Mononuclear cell (primary cell): ENCODE data around the gene IGLON5. TPM values are rescaled to one million over a fixed set of nuclear protein-coding genes. Genes with fewer than 3 reads are reported as not detected.

Experiments
- H3K27me3 ChIP-seq: 2 replicates; pipeline ENCODE4 v1.6.0; 2011; ENCODE audit warnings: low read length, control low read depth; ENCODE audit not compliant: insufficient read depth
- H3K4me1 ChIP-seq: 2 replicates; pipeline ENCODE4 v1.5.1; 2011; ENCODE audit warnings: mild to moderate bottlenecking, low read length, control low read depth; ENCODE audit not compliant: insufficient read depth
- H3K4me3 ChIP-seq: 2 replicates; pipeline ENCODE4 v1.5.1; 2011; ENCODE audit warnings: mild to moderate bottlenecking, low read length, moderate library complexity
- H3K9me3 ChIP-seq: 2 replicates; pipeline ENCODE4 v1.5.1; 2011; ENCODE audit warnings: low read depth, mild to moderate bottlenecking, control low read depth, low read length
- total RNA-seq: library from RNA; depleted of rRNA; stranded (reverse); fragments of >200 nt; gene quantifications from one replicate; pipeline ENCODE4 v1.2.3, GENCODE V29; 2012

The IGLON5 gene
- total RNA-seq, 1 donor: not detected

DNA sequence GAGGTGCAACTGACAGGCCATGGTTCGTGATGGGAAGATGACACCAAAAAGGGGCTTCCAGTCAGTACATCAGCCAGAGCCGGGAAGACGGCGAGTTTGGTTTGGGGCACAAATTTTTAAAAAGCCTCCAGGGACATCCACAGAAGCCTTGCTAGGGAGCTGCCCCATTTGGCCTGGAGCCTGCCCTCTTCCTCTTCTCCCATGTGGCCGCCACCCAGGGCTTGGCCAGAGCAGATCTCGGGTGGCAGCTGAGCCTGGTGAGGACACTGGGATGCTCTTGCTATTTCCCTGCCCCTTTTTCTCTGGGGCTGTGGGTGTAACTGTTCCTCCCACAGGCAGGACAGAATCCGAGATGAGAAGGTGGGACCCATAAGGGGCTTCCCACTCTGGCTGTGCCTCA is 46.5 kb downstream of the IGLON5 start:
- H3K4me1 ChIP-seq: peaks cover 13% of the 10 kb centered on the region
- no peaks in the 10 kb centered on the region for H3K27me3 ChIP-seq
- H3K9me3 ChIP-seq: no peaks in the 10 kb centered on the region
- H3K4me3 ChIP-seq: no peak overlapping the region

DNA sequence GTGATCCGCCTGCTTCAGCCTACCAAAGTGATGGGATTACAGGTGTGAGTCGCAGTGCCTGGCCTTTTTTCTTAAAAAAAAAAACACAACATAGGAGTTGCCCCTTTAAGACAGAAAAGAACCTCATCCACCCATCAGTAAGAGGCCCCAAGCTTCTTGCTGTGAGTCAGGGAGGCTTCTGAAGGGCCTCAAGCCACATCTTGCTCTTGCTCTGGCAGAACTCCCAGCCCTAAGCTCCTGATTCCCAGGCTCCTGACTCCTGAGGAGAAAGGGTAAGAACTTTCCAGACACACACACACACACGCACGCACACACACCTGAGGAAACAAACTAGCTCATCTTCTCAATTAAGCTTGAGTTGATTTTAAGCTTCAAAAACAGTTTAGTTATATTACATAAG is 47.9 kb downstream of the IGLON5 start:
- H3K4me3 ChIP-seq: no peak overlapping the region
- H3K9me3 ChIP-seq: no peaks in the 10 kb centered on the region
- peaks cover 14% of the 10 kb centered on the region for H3K4me1 ChIP-seq
- no peaks in the 10 kb centered on the region for H3K27me3 ChIP-seq

DNA sequence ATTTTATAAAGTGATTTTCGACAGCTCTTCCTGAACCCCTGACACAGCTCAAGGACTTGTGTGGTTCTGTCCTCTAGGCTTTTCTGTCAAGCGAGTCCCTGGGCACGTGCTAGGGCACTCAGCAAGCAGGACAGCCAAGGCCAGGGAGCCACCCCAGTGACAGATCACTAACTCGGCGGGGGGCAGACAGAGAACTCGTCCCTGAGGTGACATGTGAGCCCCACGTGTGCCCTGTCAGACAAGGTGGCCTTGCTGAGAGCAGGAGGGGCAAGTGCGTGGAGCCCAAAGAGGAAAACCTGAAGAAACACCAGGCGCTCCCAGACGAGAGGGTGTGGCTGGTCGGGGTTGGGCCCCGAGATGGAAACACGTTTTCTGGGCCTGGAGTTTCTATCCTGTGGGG is 49.8 kb downstream of the IGLON5 start:
- H3K9me3 ChIP-seq: no peaks in the 10 kb centered on the region
- no peak overlapping the region for H3K4me3 ChIP-seq
- no peaks in the 10 kb centered on the region for H3K27me3 ChIP-seq
- peaks cover 24% of the 10 kb centered on the region for H3K4me1 ChIP-seq

DNA sequence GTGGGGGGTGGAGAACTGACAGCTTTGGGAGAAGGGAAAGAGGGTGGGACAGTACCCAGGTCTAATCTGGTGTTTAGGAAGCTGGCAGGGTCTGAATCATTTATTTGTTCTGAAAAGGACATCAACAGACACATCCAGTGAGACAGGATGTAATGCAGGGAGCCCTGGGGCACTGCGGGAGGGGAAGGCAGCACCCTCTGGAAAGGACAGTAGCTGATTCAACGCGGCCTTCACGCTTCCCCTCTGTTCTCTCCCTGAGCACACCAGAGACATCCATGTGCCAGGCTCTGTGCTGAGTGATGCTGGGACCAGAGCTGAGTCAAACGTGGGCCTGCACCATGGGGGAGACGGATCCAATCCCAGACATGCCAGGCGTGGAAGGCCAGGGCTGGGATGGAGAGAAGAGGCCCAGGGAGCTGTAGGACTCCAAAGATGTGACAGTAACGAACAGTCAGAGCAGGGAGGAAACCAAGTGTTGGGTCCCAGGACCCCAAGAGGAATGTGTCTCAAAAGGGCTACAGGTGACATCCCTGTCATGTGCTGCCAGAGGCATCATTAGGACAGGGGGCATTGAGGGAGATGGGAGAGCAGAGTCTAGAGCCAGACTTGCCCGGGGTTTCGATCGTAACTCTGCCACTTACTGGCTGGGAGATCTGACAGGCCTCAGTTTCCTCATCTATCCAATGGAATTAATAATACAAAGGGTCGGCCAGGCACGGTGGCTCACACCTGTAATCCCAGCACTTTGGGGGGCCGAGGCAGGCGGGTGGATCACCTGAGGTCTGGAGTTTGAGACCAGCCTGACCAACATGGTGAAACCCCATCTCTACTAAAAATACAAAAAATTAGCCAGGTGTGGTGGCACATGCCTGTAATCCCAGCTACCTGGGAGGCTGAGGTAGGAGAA is 53.0 kb downstream of the IGLON5 start:
- Histone ChIP-seq H3K9me3 (no peaks in the 10 kb centered on the region), H3K4me3 (no peak overlapping the region), H3K4me1 (peaks cover 47% of the 10 kb centered on the region), H3K27me3 (no peaks in the 10 kb centered on the region)

DNA sequence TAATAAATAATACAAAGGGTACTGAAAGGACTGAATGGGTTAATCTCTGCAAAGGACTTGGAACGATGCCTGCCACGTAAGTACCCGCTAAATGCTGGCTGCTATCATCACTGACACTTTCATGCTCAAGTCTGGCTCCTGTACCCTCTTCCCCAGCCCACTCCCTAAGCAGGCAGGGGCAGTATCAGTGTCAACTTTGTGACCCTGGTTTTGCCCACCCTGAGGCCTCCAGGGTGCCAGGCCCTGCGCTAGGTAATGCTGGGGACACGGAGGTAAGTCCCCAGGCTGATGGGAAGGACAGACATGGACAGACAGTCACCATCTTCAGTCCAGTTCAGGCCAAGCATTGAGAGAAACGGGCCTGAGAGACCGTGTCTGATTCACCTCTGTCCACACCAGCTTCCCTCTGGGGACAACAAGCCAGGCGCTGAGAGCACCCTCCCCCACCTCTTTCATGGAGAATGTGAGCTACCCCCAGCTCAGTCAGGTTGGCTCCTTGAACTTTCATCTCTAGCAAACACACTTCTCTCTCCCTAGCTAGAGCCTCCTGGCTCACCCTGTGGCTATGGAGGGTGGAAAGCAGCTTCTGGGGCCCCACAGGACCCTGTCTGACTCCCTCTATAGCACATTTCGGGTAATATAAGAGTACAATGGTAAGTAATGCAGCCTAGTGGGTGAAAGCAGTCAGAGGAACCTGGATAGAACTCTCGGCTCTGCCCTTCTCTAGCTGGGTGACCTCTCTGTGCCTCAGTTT is 53.9 kb downstream of the IGLON5 start:
- no peaks in the 10 kb centered on the region for H3K9me3 ChIP-seq
- H3K27me3 ChIP-seq: no peaks in the 10 kb centered on the region
- peak overlapping the region; percentile 85 for H3K4me3 ChIP-seq
- peaks cover 50% of the 10 kb centered on the region for H3K4me1 ChIP-seq

DNA sequence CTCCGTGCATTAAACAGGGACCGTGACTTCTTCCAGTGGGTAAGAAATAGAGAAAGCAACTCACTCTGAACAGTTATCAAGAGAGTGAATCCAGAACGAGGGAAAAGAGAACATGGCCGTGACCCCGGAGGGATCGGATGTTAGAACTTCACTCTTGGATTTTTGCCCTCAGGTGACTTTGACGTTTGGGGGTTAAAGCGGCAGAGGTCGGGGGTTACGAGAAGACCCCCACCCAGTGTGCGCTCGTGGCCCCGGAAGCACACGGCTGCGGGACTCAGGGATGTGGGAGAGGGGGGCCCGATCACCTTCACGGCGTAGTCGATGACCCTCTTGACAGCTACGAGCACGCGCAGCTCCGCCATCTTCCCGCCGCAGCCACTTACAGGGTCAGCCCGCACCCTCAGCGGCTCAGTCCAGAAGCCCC is 54.5 kb downstream of the IGLON5 start, which contains the start of gene ETFB:
Gene ETFB (minus strand): TSS at position 424 of the 424 bp plus-strand sequence. CDS start 62 bp downstream, at position 362.
- H3K4me1 ChIP-seq: peaks cover 56% of the 10 kb centered on the region
- H3K9me3 ChIP-seq: no peaks in the 10 kb centered on the region
- H3K27me3 ChIP-seq: no peaks in the 10 kb centered on the region
- peak within 1 kb of the TSS; percentile 85 for H3K4me3 ChIP-seq

DNA sequence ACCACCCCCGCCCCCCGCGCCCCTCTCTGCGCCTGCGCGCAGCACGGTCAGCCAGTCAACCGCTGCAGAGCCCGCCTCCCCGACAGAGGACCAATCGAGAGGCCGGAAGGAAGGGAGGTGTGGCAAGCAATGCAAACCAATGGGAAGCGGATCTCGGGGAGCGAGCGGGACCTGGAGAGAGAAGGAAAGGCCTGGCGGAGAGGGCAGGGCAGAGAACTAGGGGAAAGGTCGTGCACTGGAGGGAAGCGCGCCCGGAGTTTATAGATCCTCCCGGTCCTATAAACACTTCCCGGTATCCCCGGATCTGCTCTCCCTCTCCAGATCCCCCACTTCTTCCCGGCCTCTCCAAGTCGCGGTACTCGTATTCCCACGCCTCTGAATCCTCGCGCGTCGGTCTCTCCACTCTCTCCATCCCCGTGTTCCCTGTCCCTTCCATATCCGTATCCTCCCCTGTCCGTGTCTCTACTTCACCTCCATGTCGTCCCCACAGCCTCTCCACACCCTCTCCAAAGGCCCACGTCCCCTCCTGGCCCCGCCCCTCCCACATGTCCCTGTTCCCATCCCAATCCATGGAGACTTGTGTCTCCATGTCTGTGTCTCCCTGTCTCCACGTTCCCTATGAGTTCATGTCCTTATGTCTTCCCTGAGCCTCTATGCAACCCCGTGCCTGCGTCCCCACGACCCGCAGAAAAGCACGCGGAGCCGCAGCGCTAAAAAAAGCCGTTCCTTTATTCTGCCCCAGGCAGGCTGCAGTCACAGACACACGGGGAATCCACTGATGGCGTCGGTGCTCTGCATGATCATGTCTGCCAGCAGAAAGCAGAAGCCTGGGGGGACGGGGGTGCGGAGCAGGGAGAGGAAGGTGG is 55.2 kb downstream of the IGLON5 start:
- peak overlapping the region; percentile 85 for H3K4me3 ChIP-seq
- no peaks in the 10 kb centered on the region for H3K9me3 ChIP-seq
- no peaks in the 10 kb centered on the region for H3K27me3 ChIP-seq
- peaks cover 62% of the 10 kb centered on the region for H3K4me1 ChIP-seq

DNA sequence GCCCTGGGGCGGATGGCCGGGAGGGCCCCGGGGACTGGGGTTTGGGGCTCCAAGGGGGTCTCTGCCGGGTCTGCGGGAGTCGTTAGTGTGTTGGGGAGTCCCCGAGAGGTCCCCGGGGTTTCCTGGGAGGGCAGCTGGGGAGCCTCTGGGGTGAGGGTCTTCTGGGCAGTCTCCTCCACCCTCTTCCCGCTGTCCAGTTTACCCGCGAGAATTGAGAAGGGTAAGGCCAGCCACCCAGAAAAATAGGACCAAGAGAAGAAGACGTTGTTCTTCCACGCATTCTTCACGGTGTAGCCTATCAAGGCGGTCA is 55.8 kb downstream of the IGLON5 start:
- peaks cover 68% of the 10 kb centered on the region for H3K4me1 ChIP-seq
- no peaks in the 10 kb centered on the region for H3K27me3 ChIP-seq
- H3K9me3 ChIP-seq: no peaks in the 10 kb centered on the region
- H3K4me3 ChIP-seq: peak overlapping the region; percentile 85

DNA sequence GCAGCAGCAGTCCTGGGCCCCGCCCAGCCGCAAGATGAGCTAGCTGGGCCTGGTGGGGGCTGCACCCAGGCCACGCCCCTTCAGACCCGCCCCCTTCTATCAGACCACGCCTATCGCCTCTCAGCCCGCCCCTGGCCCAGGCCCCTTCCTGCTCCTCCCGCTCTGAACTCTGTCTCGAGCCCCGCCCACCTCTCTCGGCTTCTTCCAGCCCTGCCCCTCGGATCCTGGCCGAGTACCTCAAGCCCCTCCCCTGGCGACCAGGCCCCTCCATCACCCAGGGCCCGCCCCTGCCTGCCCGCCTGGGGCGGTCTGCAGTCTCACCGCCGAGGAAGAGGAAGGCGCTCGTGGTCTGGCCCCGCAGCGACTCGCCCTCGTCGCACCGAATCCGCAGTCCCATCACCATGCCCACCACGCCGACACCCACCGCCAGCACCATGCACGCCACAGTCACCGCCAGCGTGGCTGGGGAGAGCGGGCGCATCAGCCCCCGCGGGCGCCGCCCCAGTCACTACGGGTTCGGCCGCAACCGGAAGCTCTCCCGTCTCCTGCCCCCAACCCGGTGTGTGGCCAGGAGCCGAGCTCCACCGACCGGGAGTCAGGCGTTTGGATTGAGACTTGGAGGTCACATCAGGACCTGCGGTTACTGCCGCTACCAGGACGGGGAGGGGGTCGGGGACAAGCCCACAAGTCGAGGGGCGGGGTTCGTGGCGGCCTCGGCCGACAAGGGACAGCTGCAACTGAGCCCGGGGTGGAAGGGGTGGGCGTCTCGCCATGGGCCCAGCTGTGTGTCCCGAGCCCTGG is 56.3 kb downstream of the IGLON5 start:
- Histone ChIP-seq H3K4me3 (peak overlapping the region; percentile 85), H3K4me1 (peaks cover 71% of the 10 kb centered on the region), H3K27me3 (no peaks in the 10 kb centered on the region), H3K9me3 (no peaks in the 10 kb centered on the region)

DNA sequence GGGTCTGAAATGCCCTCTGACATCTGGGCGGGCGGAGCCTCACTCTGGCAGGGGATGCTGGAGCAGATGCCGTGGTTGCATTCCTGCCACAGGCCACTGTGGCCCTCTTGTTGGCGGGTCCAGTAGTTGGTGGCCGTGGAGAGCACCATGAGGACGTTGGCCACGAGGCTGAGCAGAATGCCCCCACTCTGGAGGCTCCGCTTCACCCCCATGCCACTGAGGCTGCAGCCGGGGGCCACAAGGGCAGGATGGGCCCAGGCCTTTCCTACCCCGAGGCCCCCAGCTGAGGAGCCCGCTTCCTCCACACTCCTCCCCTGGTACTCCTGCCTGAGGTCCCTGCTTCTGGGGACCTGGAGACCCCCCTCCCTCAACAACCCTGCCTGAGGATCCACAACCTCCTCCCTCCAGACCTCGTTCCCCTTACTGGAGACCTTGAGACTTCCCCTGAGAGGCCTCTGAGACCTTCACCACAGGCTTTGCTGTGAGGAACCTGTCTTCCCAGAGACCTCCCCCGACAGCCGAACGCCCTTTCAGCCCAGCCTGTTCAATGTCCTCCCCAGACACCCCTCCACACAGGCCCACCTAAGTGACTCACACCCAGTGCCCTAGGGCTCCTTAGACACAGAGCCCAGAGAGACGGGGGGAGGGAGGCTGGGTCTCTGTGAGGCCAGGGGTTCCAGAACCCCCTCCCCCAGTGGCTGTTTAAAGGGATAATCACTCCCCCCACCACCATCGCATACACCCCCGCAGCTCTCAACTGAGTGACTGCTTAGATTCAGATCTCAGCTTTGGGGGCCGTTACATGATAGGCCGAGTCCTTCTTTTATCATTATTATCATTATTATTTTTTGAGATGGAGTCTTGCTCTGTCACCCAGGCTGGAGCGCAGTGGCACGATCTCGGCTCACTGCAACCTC is 57.2 kb downstream of the IGLON5 start, which contains the start of gene CLDND2:
Gene CLDND2 (minus strand): TSS at position 638 of the 917 bp plus-strand sequence. CDS start 426 bp downstream, at position 212.
- H3K4me3 ChIP-seq: peak within 1 kb of the TSS; percentile 85
- no peaks in the 10 kb centered on the region for H3K27me3 ChIP-seq
- H3K9me3 ChIP-seq: no peaks in the 10 kb centered on the region
- peaks cover 76% of the 10 kb centered on the region for H3K4me1 ChIP-seq

DNA sequence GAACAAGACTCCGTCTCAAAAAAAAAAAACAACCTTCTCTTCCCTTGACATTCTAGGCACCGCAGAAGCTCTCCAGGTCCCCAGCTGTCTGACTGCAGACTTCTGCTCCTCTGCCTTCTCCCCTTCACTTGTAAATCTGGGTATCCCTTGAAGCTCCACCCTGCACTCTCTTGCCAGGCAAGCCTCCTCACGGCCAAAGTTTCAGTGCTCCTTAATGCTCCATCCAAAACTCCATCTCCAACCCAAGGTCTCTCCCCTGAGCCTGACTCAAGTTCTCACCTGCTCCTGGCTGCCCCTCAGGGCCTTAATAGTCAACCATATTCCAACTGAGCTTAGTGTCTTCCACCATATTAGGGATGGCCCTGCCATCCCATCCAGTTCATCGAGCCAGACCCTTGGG is 58.8 kb downstream of the IGLON5 start:
- no peaks in the 10 kb centered on the region for H3K27me3 ChIP-seq
- peak overlapping the region; percentile 50 for H3K4me3 ChIP-seq
- peaks cover 83% of the 10 kb centered on the region for H3K4me1 ChIP-seq
- H3K9me3 ChIP-seq: no peaks in the 10 kb centered on the region

DNA sequence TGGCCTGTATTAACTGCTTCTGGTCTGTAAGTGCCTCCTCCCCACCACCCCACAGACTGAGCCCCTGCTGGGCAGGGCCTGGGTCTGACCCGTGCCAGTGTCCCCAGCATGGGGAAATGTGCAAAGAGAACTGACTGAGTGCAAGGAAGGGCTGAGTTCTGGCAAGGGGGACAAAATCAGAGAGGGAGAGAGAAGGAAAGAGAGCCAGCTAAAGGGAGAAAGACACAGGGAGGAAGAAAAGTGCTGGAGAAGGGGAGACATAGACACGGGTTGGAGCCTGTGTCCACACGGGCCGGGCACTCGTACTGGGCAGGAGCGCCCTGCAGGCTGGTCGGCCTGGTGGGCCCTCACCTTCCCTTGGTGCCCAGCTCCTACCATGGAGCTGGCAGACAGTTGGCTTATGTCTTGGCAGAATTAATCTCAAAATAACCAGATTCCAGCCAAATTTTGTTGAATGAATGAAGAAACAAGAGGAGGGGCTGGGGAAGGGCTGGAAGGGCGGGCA is 59.8 kb downstream of the IGLON5 start:
- H3K4me3 ChIP-seq: peak overlapping the region; percentile 50
- H3K27me3 ChIP-seq: no peaks in the 10 kb centered on the region
- peaks cover 85% of the 10 kb centered on the region for H3K4me1 ChIP-seq
- H3K9me3 ChIP-seq: no peaks in the 10 kb centered on the region

DNA sequence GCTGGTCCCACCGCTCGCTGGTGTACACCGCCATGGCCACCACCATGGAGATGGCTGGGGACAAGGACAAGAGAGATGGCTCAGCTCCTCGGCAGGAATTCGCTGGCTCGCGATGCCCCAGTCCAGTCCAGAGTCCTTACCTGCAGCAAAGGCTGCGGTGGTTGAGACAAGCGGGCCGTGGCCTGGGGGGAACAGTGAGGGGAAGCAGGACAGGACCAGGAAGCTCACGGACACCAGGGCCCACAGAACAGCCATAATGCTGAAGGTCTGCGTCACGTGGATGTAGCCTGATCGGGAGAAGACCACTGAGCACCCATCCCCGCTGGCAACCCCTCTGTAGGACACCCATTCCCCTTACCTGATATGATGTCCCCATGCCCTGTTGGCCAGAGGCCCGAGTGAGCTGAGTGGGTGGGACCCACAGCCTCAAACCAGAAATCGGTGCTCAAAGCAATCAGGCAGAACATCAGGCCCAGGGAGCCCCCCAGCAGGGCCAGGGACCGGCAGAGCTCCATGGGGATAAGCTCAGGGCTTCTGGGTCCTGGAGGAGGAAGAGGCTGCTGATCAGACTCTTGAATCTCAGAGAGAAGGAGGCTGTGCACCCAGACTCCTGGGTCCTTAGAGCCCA is 60.7 kb downstream of the IGLON5 start:
- Histone ChIP-seq H3K9me3 (no peaks in the 10 kb centered on the region), H3K27me3 (no peaks in the 10 kb centered on the region), H3K4me3 (peak overlapping the region; percentile 50), H3K4me1 (peaks cover 79% of the 10 kb centered on the region)
